Measurements from ENCODE around the gene WDPCP.
"Not testable (repeated sequence)": the region's sequence is repeated elsewhere in the genome, so short reads cannot be mapped to it uniquely, and the experiment has no call there.

Gene WDPCP

GRCh38 chr2:63438181-63438580 lies 150.1 kb downstream of the WDPCP start:
- no peak for DNase-seq

- DNase-seq = no peak
Observed at GRCh38 chr2:63436488-63436887, 151.8 kb downstream of the WDPCP start.

GRCh38 chr2:63435070-63435469 lies 153.2 kb downstream of the WDPCP start:
- no peak for DNase-seq

GRCh38 chr2:63434024-63435001 lies 154.0 kb downstream of the WDPCP start:
- no peak for DNase-seq

- no peak for DNase-seq
Observed at GRCh38 chr2:63432373-63432772, 155.9 kb downstream of the WDPCP start.

- no peak for DNase-seq
Observed at GRCh38 chr2:63425606-63426005, 162.7 kb downstream of the WDPCP start.

- DNase-seq = no peak
Observed at GRCh38 chr2:63425079-63425416, 163.2 kb downstream of the WDPCP start.

GRCh38 chr2:63424329-63425078 lies 163.8 kb downstream of the WDPCP start:
- DNase-seq = no peak

- no peak for DNase-seq
Observed at GRCh38 chr2:63422556-63422955, 165.7 kb downstream of the WDPCP start.

GRCh38 chr2:63408530-63408929 lies 179.7 kb downstream of the WDPCP start:
- no peak for DNase-seq

GRCh38 chr2:63406641-63407040 lies 181.6 kb downstream of the WDPCP start:
- no peak for DNase-seq

- DNase-seq = no peak
Observed at GRCh38 chr2:63403820-63404219, 184.5 kb downstream of the WDPCP start.

GRCh38 chr2:63402889-63403288 lies 185.4 kb downstream of the WDPCP start:
- DNase-seq = not testable (repeated sequence)

- no peak for DNase-seq
Observed at GRCh38 chr2:63399156-63399555, 189.1 kb downstream of the WDPCP start.

- no peak for DNase-seq
Observed at GRCh38 chr2:63379451-63379850, 208.8 kb downstream of the WDPCP start.

GRCh38 chr2:63378589-63378988 lies 209.7 kb downstream of the WDPCP start:
- DNase-seq = no peak

GRCh38 chr2:63374341-63374740 lies 213.9 kb downstream of the WDPCP start:
- DNase-seq = no peak

- no peak for DNase-seq
Observed at GRCh38 chr2:63372549-63372948, 215.7 kb downstream of the WDPCP start.

- DNase-seq = no peak
Observed at GRCh38 chr2:63369146-63369545, 219.1 kb downstream of the WDPCP start.

- no peak for DNase-seq
Observed at GRCh38 chr2:63364866-63365265, 223.4 kb downstream of the WDPCP start.

- not testable (repeated sequence) for DNase-seq
Observed at GRCh38 chr2:63357722-63358121, 230.6 kb downstream of the WDPCP start.

- no peak for DNase-seq
Observed at GRCh38 chr2:63347361-63347760, 240.9 kb downstream of the WDPCP start.

GRCh38 chr2:63346411-63346810 lies 241.9 kb downstream of the WDPCP start:
- no peak for DNase-seq

GRCh38 chr2:63345285-63345633 lies 243.0 kb downstream of the WDPCP start:
- DNase-seq = no peak

Data from stimulated activated CD4-positive, alpha-beta T cell treated with anti-CD3 and anti-CD28 coated beads, Interleukin-4, amount 100 ng/mL, for 1 hour (primary cell).